ENCODE results near the gene CHST12.

The CHST12 gene

GRCh38 chr7:2496375-2496774 lies 93.0 kb downstream of the CHST12 start:
- H3K4me3 ChIP-seq (replicated peaks; ENCODE audit: low read depth, low read length), result no peak overlapping the region
- TF ChIP-seq CTCF (IDR thresholded peaks at IDR 0.05; ENCODE audit: low read length, missing control alignments), result no peak
- DNase-seq (ENCODE audit: low read depth), result no peak

GRCh38 chr7:2497065-2497464 lies 93.7 kb downstream of the CHST12 start:
- no peak for DNase-seq (ENCODE audit: low read depth)
- TF ChIP-seq CTCF (IDR thresholded peaks at IDR 0.05; ENCODE audit: low read length, missing control alignments), result no peak
- H3K4me3 ChIP-seq (replicated peaks; ENCODE audit: low read depth, low read length), result no peak overlapping the region

GRCh38 chr7:2497500-2498336 lies 94.3 kb downstream of the CHST12 start:
- DNase-seq (ENCODE audit: low read depth), result no peak
- no peak for TF ChIP-seq CTCF (IDR thresholded peaks at IDR 0.05; ENCODE audit: low read length, missing control alignments)
- H3K4me3 ChIP-seq (replicated peaks; ENCODE audit: low read depth, low read length), result no peak overlapping the region

Data from fibroblast of pulmonary artery (primary cell).